Fibroblast of lung (primary cell): ENCODE measurements around the gene P2RX6. TPM values are rescaled to one million over a fixed set of nuclear protein-coding genes. Genes with fewer than 3 reads are reported as not detected.

ENCODE experiments used
- DNase-seq, 2 donors: peaks; one replicate each; pipeline versions ENCODE4 v3.0.0 to v3.0.0-alpha.2; 2010; ENCODE audit warnings: low read depth in 2 of 2
- H2AFZ ChIP-seq: 2 replicates; pipeline ENCODE4 v1.5.1; 2012; ENCODE audit warnings: low read length, control low read depth, inconsistent platforms
- H3K27ac ChIP-seq: 2 replicates; pipeline ENCODE4 v1.5.1; 2011; ENCODE audit warnings: low read length, control low read depth; ENCODE audit not compliant: insufficient read depth
- H3K27me3 ChIP-seq: 2 replicates; pipeline ENCODE4 v1.5.1; 2011; ENCODE audit warnings: mild to moderate bottlenecking, low read length; ENCODE audit not compliant: control insufficient read depth, insufficient read depth
- H3K36me3 ChIP-seq: 2 replicates; pipeline ENCODE4 v1.5.1; 2011; ENCODE audit warnings: low read length; ENCODE audit not compliant: control insufficient read depth, insufficient read depth
- H3K4me1 ChIP-seq: 2 replicates; pipeline ENCODE4 v1.5.1; 2011; ENCODE audit warnings: low read length; ENCODE audit not compliant: control insufficient read depth, insufficient read depth; ENCODE audit errors: extremely low read depth
- H3K4me2 ChIP-seq: 2 replicates; pipeline ENCODE4 v1.5.1; 2011; ENCODE audit warnings: low read length, control low read depth; ENCODE audit not compliant: insufficient read depth; ENCODE audit errors: extremely low read depth
- H3K4me3 ChIP-seq, 4 experiments: fragments of 200-600 bp in 1 of 4; sonication (generic) in 1 of 4; replicated peaks in 1 of 4; 2 replicates each; pipeline ENCODE4 v1.5.1; 2011 to 2016; ENCODE audit warnings: low read length in 4 of 4, low read depth in 3 of 4, mild to moderate bottlenecking in 3 of 4, control low read depth in 2 of 4, inconsistent platforms in 1 of 4, mixed read lengths in 1 of 4; ENCODE audit not compliant: insufficient read depth in 1 of 4; ENCODE audit errors: control extremely low read depth in 1 of 4
- H3K79me2 ChIP-seq: 2 replicates; pipeline ENCODE4 v1.5.1; 2012; ENCODE audit warnings: mild to moderate bottlenecking, low read length, inconsistent platforms; ENCODE audit not compliant: control insufficient read depth, insufficient read depth
- H3K9ac ChIP-seq: 2 replicates; pipeline ENCODE4 v1.5.1; 2011; ENCODE audit warnings: mild to moderate bottlenecking, low read length, control low read depth; ENCODE audit not compliant: insufficient read depth
- H3K9me3 ChIP-seq: 2 replicates; pipeline ENCODE4 v1.5.1; 2012; ENCODE audit warnings: low read depth, low read length; ENCODE audit not compliant: control insufficient read depth, insufficient read depth
- H4K20me1 ChIP-seq: 2 replicates; pipeline ENCODE4 v1.5.1; 2011; ENCODE audit warnings: low read length; ENCODE audit not compliant: control insufficient read depth, insufficient read depth; ENCODE audit errors: extremely low read depth
- CTCF ChIP-seq, 2 donors: IDR thresholded peaks in 1 of 2; conservative IDR thresholded peaks in 1 of 2; 1 replicate in 1 of 2; 2 replicates in 1 of 2; pipeline ENCODE4 v1.5.1; 2011 to 2012; ENCODE audit warnings: low read length in 2 of 2, control low read depth in 1 of 2, inconsistent platforms in 1 of 2, low read depth in 1 of 2, mild to moderate bottlenecking in 1 of 2
- EZH2 ChIP-seq: IDR thresholded peaks from 2 replicates; pipeline ENCODE4 v1.5.1; 2012; ENCODE audit warnings: low read length, control low read depth, mild to moderate bottlenecking; ENCODE audit errors: missing control alignments
- polyA plus RNA-seq, 2 donors: library from polyadenylated mRNA; depleted of rRNA in 1 of 2; stranded (reverse) in 1 of 2; unstranded in 1 of 2; fragments of >200 nt; gene quantifications; 2 replicates each; pipeline ENCODE4 v1.2.1, GENCODE V29; 2011 to 2012; ENCODE audit warnings: missing spikeins in 1 of 2
- total RNA-seq: library from RNA; depleted of rRNA; stranded (reverse); fragments of >200 nt; gene quantifications from 2 replicates; pipeline ENCODE4 v1.2.1, GENCODE V29; 2014

Gene P2RX6
- total and polyA plus RNA-seq, 2 donors (not counting 1 experiment from before 2014, with no cell fraction given): 3.6 to 17.8 TPM

GRCh38 chr22:21030621-21031544 is 15.9 kb downstream of the P2RX6 start:
- Histone ChIP-seq H2AFZ (no peak overlapping the region), H3K36me3 (no peaks in the 10 kb centered on the region), H3K79me2 (no peaks in the 10 kb centered on the region), H3K4me3 (no peak overlapping the region), H3K4me2 (no peak overlapping the region), H3K4me1 (peaks cover 9% of the 10 kb centered on the region), H4K20me1 (no peaks in the 10 kb centered on the region), H3K9me3 (no peaks in the 10 kb centered on the region), H3K9ac (no peak overlapping the region), H3K27me3 (peaks cover 19% of the 10 kb centered on the region), H3K27ac (no peak overlapping the region)
- DNase-seq: no peak
- no peak for TF ChIP-seq EZH2
- no peak for TF ChIP-seq CTCF (conservative IDR thresholded peaks at IDR 0.05 in 1 of 2, IDR thresholded peaks at IDR 0.05 in 1 of 2; ENCODE audit: low read depth in 1 of 2, low read length in 2 of 2)

- no peaks in the 10 kb centered on the region for H3K36me3 ChIP-seq
- peaks cover 9% of the 10 kb centered on the region for H3K4me1 ChIP-seq
- no peaks in the 10 kb centered on the region for H3K79me2 ChIP-seq
- no peak for DNase-seq
- H3K9ac ChIP-seq: no peak overlapping the region
- H4K20me1 ChIP-seq: no peaks in the 10 kb centered on the region
- no peak overlapping the region for H3K4me2 ChIP-seq
- no peaks in the 10 kb centered on the region for H3K9me3 ChIP-seq
- H3K27ac ChIP-seq: no peak overlapping the region
- peak overlapping the region in 1 of 4 experiments; percentile 21 for H3K4me3 ChIP-seq
- H3K27me3 ChIP-seq: peaks cover 19% of the 10 kb centered on the region
- TF ChIP-seq EZH2: peak; percentile 74
- TF ChIP-seq CTCF (conservative IDR thresholded peaks at IDR 0.05 in 1 of 2, IDR thresholded peaks at IDR 0.05 in 1 of 2; ENCODE audit: low read depth in 1 of 2, low read length in 2 of 2): no peak
- H2AFZ ChIP-seq: no peak overlapping the region
These were observed 16.6 kb downstream of the P2RX6 start for GRCh38 chr22:21031545-21032036.

- Histone ChIP-seq H3K9ac (no peak within 1 kb of the TSS), H3K4me2 (no peak within 1 kb of the TSS), H3K36me3 (no peaks in the 10 kb centered on the region), H3K79me2 (no peaks in the 10 kb centered on the region), H3K27ac (no peak within 1 kb of the TSS), H3K27me3 (peaks cover 19% of the 10 kb centered on the region), H2AFZ (no peak within 1 kb of the TSS), H3K4me3 (peak within 1 kb of the TSS in 1 of 4 experiments; percentile 21), H4K20me1 (no peaks in the 10 kb centered on the region), H3K9me3 (no peaks in the 10 kb centered on the region), H3K4me1 (peaks cover 6% of the 10 kb centered on the region)
- DNase-seq: no peak
- TF ChIP-seq EZH2 (no peak), CTCF (conservative IDR thresholded peaks at IDR 0.05 in 1 of 2, IDR thresholded peaks at IDR 0.05 in 1 of 2; ENCODE audit: low read depth in 1 of 2, low read length in 2 of 2) (no peak)
These were observed 17.3 kb downstream of the P2RX6 start, which contains the start of gene SLC7A4 for GRCh38 chr22:21032037-21032867. Gene SLC7A4 (minus strand): TSS chr22:21032561. CDS start chr22:21031812, 749 bp downstream.
